DMS153 treated with DMSO at 0.1 percent for 48 hours (cell line): Measurements from ENCODE around the gene GRK6.
"Not testable (repeated sequence)": the region's sequence is repeated elsewhere in the genome, so short reads cannot be mapped to it uniquely, and the experiment has no call there.

Source experiments
- DNase-seq: peaks from one replicate; lab custom pipeline; 2025; ENCODE audit not compliant: unreplicated experiment; lab: John Stamatoyannopoulos, UW

The GRK6 gene

DNA sequence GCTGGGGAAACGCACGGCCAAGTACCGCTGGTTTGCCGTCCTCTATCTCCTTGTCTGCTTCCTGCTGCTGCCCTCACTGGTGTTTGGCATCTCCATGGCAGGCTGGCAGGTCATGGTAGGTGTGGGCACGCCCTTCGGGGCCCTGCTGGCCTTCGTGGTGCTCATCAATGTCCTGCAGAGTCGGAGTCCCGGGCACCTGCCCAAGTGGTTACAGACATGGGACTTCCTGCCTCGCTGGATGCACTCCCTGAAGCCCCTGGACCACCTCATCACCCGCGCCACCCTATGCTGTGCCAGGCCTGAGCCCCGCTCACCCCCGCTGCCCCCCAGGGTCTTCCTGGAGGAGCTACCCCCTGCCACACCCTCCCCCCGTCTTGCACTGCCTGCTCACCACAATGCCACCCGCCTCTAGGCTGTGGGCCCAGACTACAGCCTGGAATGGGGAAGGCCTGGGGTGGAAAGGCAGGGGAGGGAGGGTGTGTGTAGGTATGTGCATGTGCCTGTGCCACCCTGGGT, 28.5 kb upstream of the GRK6 start:
- DNase-seq = no peak

DNA sequence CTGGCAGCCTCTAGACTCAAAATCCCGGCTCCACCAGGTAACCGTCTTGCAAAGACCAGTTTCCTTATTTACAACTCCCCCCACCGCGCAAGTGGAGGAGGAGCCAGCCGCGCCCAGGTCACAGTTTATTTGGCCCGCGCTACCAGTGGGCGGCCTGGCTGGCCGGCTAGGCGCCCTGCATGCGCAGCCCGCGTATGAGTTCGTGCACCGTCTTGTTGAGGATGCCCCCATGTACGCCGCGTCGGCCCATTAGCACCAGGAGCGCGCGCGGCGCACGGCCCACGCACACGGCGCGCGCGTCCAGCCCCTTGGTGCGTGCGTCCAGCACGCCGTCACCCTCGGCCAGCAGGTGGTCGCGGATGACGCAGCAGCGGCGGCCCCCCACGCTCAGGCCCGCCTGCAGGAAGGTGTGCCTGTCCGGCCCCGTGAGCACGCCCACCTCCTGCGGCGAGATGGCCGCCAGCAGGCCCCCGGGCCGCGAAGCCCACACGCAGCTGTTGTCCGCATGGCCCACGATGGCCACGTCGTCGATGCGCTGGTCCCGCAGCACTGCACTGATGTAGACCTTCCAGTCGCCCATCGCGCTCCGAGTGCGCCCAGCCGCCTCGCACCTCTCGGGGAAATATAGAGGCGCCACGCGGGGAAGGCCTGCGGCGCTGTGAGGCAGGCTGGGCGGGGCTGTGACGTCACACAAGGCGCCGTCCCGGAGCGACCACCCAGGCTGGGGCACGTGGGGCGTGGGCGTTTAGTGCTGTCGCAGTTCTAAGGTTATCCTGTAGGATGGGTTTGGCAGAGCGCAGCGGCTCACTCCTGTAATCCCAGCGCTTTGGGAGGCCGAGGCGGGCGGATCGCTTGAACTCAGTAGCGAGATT, 26.2 kb upstream of the GRK6 start, which contains the start of gene PFN3:
Gene PFN3 (minus strand): TSS at position 665 of the 872 bp plus-strand sequence. CDS start 85 bp downstream, at position 580.
- DNase-seq = no peak

DNA sequence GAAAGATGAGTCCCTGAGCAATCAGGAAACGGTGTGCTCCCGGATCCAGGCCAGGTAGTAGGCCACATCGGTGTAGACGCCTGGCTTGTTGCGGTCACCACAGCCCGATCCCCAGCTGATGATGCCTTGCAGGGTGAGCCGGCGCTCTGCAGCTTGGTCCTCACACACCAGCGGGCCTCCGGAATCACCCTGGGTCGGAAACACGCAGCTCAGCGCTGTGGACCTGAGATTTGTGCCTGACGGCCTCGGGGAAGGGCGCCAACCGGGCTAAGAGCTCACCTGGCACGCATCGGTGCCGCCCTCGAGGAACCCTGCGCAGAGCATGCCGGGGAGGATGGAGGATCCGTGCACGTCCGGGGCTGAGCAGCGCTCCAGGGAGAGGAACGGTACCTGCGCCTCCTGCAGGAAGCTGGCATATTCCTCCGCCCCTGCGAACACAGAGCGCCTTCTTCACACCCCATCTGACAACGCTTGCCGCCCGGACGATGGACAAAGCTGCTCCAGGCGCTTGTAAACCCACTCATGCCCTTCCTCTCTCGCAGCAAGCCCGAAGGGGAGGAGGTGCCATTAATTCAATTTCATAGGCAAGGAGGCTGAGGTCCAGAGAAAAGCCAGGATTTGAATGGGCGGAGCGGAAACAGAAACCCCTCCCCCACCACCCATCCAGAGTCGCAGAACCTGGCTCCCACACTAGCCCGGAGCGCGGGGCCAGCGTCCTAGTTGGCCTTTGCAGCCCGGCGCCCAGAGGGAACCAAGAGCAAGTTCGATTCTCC, 24.0 kb upstream of the GRK6 start:
- peak; percentile 69 for DNase-seq

DNA sequence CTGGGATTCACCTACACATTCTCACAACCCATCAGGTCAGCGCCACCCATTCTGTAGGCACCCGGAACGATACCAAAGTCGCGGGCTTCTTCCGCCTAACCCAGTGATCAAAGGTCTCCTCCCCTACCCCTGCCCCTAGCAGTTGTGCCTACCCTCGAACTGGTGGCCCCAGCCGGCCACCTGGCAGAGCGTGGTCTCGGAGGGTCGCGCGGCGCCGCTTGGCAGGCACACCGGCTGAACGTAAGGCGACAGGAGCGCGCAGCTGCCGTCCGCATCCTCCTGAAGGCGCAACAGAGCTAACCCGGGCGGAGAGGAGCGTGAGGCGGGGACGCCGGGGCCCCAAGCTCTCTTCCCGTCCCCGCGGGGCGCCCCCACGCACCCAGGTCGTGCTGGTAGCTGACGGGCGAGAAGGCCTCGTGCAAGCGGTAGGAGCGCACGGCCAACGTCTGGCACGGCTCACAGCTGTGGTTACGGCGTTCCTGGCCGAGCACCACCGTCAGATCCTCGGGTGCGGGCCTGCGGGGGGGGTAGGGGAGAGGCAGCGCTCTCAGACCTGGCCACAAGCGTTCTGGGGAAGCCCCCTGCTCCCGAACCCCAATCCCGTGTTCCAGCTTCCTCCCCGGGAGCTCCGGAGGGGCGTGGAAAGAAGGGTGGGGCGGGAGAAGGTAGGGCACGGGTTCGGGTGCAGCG, 23.2 kb upstream of the GRK6 start:
- DNase-seq = no peak

DNA sequence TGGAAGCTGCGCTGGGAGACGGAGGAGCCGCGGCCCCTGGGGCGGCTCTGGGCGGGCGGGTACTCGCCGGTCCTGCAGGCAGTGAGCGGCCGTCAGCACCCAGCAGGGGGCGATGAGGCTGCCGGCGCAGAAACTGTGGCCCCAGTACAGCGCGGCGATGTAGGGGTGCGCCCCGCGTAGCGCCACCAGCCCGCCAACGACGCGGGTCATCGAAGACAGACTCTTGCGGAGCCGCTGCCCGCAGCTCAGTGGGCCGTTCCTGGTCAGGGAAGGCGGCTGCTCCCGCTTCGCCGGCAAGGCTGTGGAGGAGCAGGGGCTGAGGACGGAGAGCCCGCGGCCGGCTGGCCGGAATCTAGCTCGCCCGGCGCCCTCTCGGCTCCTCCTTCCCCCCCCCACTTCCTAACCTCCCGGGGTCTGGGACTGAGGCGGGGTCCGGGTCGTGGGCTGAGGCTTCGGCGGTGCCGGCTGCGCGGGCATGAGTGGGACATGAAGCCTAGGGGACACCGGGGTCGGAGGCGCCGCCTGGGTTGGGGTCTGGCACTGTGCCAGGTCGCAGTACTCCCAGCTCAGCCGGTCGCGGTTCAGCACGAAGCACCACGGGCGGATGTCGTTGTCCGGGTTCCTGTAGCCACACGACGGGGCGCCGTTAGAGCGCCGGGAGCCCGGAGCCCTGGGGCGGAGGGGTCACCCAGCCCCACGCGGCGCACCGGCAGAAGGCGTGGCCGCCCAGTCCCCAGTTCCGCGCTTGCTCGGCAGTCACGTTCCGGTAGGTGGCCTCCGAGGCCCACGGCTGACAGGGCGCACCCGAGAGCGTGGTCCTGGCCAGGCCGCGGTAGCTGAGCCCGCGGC, 22.5 kb upstream of the GRK6 start:
- DNase-seq = no peak

DNA sequence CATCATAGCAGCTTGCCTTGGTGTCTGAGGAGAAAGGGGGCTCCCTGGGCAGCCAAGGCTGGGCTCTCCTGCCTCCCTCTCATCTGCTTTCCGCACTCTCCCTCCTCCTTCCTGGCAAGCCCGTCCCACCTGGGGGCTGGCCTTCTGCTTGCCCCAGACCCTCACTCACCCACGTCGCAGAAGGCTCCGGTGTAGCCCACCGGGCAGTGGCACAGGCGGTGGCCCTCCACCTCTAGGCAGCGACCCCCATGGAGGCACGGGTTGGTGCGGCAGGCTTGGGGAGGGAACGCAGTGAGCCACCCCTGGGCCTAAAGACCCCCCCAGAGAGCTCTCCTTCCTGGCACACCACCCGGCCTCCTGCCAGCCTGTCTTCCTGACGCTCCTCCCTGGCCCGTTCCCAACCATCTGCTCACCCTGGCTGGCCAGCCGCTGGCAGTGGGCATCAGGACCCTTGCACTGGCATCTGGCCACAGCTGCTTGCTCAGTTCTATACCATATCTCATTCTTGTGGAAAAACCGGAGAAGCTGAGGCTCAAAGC, 21.8 kb upstream of the GRK6 start:
- DNase-seq = no peak

DNA sequence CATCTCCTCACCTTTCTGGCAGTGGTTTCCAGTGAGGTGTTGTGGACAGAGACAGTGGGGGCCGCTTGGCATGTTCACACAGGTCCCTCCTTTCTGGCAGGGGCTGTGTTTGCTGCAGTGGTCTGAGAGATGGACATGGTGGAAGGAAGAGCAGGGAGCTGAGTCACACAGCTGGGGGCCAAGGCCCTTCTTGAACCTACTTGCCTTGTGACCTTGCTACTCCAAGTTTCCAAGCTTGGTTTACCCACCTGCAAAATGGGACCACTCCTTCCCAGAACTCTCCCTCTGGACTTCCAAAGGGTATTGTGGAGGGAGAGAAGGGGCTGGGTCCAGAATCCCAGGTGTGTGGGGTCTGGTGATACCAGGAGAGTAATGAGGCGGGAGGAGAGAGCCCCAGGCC, 21.2 kb upstream of the GRK6 start:
- no peak for DNase-seq

DNA sequence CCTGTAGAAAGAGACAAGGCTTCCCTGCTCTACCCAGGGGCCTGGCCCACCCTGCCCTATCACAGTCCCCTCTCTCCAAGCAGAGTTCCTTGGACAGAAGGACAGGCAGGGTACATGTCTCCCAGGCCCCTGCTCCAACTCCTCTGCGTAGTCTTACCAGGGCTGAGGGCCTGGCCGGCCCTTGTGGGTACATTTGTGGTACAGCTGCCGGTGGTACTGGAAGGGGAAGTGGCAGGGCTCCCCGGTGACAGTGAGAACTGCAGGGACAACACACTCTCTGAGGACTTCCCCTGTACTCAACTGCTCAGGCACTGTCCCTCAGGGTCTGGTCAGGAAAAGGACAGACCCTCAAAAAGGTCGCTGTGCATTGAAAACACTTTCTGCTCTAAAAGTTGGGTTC, 20.7 kb upstream of the GRK6 start:
- no peak for DNase-seq

DNA sequence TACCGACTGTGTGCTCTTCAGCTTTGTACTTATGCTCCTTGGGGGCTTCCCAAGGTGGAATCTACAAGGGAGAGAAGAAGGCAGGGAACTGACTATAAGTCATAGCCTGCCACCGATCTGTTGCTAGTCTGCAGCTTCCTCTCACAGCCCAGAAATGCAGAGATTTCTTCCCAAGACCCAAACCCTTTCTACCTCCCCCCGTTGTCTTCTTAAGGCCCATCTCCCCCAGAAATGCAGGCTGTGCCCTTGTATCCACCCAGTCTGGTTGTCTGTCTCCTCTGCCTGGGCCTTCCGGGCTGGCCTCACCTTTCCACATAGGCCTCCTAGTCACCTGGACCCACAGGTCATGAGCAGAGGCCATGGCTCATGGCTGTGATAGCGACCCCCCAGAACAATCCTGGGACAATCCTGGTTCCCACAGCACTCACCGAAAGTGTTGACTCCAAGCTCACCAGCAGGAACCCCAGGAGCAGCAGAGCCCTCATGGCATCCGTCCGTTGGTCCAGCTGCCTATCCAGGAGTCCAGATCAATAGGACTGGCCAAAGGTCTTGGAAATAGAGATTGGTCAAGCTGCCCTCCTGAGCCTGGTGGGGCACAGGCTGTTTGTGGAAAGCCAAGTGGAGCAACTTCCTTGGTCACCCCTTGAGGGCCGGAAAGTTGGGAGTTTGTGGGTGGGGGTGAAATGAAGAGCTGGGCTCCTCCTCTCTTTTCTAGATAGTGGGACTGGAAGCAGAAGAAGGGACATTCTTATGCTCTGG, 17.3 kb upstream of the GRK6 start, which contains the start of gene F12:
Gene F12 (minus strand): TSS at position 522 of the 759 bp plus-strand sequence. CDS start 37 bp downstream, at position 485.
- DNase-seq = no peak

DNA sequence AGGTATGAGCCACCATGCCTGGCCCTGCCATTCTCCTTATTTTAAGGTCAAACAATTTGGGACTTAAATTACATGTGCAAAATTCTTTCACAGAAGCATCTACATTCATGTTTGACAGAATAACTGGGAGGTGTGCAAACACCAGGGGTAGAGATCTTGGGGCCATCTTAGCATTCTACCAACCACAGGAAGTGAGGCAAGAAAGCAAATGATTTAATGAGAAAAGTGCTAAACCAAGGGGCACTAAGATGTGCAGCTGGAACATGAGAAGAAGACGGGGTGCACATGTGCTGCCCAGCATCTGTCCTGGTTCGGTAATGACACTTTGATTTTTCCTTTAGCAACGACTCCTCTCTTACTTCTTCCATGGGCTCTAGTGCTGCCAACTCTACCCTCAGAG, 15.9 kb upstream of the GRK6 start:
- DNase-seq = no peak

DNA sequence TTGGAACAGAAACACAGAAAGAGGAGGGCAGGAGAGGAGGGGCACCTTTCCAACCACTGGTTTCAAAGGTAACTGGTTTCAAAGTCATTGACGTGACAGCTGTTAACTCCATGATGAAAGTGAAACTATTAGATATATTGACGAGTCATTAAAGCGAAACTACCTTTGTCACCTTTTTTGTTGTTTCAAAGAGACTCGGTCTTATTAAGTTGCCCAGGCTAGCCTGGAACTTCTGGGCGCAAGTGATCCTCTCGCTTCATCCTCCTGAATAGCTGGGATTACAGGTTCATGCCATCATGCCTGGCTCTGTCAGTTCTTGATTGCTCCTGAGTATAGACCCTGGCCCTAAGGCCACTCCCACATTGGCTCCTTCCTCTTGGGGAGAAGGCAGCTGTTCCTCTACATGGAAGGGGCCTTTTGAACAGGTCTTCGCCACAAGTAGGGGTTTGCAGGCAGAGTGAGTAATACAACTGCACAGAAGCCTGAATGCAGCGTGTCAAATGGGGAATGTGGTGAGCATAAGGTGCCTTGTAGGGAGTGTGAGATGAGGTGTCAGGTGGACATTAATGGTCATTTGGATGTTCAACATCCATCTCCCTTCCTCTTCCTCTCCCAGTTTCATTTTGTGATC, 13.8 kb upstream of the GRK6 start:
- no peak for DNase-seq

DNA sequence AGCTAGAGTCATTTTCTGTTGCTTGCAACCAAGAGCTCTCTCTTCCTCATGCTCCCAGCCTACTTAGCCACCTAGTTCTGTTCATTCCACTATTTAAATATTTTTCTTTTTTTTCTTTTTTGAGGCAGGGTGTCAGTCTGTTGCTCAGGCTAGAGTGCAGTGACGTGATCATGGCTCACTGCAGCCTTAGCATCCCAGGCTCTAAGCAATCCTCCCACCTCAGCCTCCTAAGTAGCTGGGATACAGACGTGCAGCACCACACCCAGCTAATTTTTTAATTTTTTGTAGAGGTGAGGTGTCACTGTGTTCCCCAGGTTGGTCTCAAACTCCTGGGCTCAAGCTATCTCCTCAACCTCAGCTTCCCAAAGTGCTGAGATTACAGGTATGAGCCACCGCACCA, 12.0 kb upstream of the GRK6 start:
- no peak for DNase-seq

DNA sequence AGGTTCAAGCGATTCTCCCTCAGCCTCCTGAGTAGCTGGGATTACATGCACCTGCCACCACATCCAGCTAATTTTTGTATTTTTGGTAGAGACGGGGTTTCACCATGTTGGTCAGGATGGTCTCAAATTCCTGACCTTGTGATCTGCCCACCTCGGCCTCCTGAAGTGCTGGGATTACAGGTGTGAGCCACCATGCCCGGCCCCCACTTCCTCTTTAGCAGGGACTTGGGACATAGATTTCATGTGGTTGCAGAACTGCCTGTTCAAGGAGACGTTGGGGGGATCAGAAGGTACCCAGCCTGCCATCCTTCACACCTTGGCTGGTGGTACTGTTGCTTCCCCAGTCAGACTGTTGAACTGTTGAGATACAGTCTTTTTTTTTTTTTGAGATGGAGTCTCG, 9.4 kb upstream of the GRK6 start:
- DNase-seq = not testable (repeated sequence)

DNA sequence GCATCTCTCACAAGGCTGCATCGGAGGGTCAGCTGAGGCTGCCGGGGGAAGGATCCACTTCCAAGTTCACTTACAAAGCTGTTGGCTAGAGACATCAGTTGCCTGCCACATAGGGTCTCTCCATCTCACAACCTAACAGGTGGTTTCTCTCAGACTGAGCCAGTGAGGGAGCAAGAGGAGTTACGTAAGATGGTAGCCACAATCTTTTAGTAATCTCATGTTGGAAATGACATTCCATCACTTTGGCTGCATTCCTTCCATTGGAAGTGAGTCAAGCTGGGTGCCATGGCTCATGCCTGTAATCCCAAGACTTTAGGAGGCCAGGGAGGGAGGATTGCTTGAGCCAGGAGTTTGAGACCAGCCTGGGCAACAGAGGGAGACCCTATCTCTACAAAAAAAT, 7.4 kb upstream of the GRK6 start:
- DNase-seq = no peak

DNA sequence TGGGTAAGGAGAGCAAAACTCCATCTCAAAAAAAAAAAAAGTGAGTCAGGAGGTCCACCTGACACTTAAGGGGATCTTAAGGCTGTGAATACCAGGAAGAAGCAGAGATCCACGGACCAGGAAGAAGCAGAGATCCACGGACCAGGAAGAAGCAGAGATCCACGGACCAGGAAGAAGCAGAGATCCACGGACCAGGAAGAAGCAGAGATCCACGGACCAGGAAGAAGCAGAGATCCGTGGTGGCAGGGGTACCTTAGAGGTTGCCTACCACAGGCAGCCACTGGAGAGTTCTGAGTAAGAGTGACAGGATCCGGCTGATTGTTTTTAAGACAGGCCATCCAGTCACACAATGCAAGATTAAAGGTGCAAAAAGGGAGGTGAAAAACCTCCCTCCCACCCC, 6.0 kb upstream of the GRK6 start:
- DNase-seq = not testable (repeated sequence)

DNA sequence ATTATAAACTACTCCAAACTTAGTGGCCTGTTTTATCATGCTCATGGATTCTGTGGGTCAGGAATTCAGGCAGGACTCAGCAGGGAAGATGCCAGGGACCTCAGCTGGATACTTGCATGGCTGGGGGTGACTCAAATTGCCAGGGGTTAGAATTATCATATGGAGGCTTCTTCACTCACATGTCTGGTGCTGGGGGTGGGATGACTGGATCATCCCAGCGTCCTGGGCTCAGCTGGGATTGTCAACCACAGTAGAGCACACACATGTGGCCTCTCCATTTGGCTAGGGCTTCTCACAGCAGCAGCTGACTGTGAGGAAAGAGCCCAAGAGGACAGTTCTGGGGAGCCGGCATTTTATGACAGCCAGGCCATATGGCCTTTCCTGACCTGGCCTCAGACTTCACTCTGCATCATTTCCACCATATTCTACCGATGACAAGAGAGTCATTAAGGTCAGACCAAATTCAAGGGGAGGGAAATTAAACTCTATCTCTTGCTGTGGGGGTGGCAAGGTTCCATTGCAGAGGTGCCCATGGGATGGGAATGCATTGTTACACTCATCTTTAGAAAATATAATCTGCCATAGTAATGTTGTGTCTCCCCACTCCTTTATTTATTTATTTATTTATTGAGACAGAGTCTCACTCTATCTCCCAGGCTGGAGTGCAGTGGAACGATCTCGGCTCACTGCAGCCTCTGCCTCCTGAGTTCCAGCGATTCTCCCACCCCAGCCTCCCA, 5.2 kb upstream of the GRK6 start:
- DNase-seq = no peak

DNA sequence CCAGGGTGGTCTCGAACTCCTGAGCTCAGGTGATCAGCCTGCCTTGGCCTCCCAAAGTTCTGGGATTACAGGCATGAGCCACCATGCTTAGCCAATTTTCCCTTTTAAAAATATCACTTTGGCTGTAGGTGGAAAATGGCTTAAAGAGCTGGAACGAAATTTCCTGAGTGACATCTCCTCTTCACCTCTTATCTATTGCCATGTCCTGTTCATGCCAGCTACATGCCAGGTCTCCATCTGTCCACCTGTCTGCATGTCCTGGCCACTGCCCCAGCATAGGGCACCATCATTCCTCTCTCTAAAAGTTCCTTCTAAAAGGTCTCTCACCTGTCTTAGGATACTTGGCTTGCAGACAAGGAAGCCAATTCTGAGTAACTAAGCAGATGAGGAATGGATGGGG, 2.8 kb upstream of the GRK6 start:
- DNase-seq = no peak

DNA sequence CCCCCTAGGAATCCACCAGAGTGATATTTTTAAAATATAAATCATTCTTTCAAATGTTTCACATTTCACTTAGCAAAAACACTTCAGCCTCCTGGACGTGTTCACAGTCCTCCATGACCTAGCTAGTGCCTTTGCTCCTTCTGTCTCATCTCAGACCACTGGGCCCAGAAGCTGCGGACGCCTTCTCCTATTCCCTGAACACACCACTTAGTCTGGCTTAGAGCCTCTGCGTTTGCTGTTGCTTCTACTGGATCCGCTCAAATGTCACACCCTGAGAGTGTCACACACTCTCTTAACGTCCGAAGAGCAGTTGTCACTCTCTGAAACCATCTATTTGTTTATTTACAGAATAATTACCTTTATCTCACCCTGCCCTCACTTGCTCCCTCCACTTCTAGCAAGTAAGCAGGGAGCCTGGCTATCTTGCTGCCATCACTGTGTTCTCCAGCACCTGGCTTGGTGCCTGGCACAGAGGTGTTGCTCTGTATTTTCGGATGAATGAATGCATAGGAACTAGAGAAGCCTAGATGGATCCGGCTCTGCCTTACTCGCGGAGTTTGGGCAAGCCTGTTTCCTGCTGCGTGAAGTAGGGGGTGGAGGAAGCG, 1.2 kb upstream of the GRK6 start:
- DNase-seq = no peak
